Natural killer cell (primary cell): Measurements from ENCODE around the gene TBKBP1. TPM values are rescaled to one million over a fixed set of nuclear protein-coding genes. Genes with fewer than 3 reads are reported as not detected.
A peak's percentile ranks its signal among the peaks of the same experiment; 100 is the strongest.

Experiments used
- ATAC-seq, 3 donors: fragments of 150-1000 bp in 2 of 3; fragments of 200-7000 bp in 1 of 3; cut with Tn5 transposase; 1 replicate in 1 of 3; 2 replicates in 2 of 3; pipeline ENCODE4 v1.10.0; 2021; ENCODE audit warnings: mild to moderate bottlenecking in 2 of 3, moderate library complexity in 2 of 3
- DNase-seq, 2 donors: peaks; one replicate each; pipeline versions ENCODE4 v3.0.0 to v3.0.0-alpha.2; 2013 to 2021; ENCODE audit warnings: mixed read lengths in 1 of 2
- H3K27ac ChIP-seq: one replicate; pipeline ENCODE4 v1.5.1; 2013; ENCODE audit warnings: mild to moderate bottlenecking, low read length
- H3K27me3 ChIP-seq: one replicate; pipeline ENCODE4 v1.6.1; 2013; ENCODE audit warnings: low read length; ENCODE audit not compliant: control insufficient read depth, insufficient read depth
- H3K36me3 ChIP-seq: one replicate; pipeline ENCODE4 v1.6.1; 2013; ENCODE audit warnings: low read length; ENCODE audit not compliant: control insufficient read depth, insufficient read depth
- H3K4me1 ChIP-seq: one replicate; pipeline ENCODE4 v1.6.1; 2013; ENCODE audit warnings: low read length; ENCODE audit not compliant: control insufficient read depth, insufficient read depth
- H3K4me3 ChIP-seq: one replicate; pipeline ENCODE4 v1.5.1; 2013; ENCODE audit warnings: low read length
- H3K9me3 ChIP-seq: one replicate; pipeline ENCODE4 v1.6.1; 2013; ENCODE audit warnings: low read length; ENCODE audit not compliant: control insufficient read depth, insufficient read depth
- H3K27ac Mint-ChIP-seq, 2 donors: one replicate each; pipeline ENCODE4 v1.8.0; 2022; ENCODE audit warnings: mild to moderate bottlenecking in 2 of 2, mixed read lengths in 2 of 2, moderate library complexity in 1 of 2
- H3K27me3 Mint-ChIP-seq, 2 donors: one replicate each; pipeline ENCODE4 v1.8.0; 2022; ENCODE audit warnings: low read depth in 2 of 2, mixed read lengths in 2 of 2
- H3K36me3 Mint-ChIP-seq: one replicate; pipeline ENCODE4 v1.8.0; 2022; ENCODE audit warnings: mixed read lengths
- H3K4me1 Mint-ChIP-seq, 2 donors: one replicate each; pipeline ENCODE4 v1.8.0; 2022; ENCODE audit warnings: mixed read lengths in 2 of 2
- H3K4me3 Mint-ChIP-seq: one replicate; pipeline ENCODE4 v1.8.0; 2022; ENCODE audit warnings: mild to moderate bottlenecking, moderate library complexity, mixed read lengths
- H3K9me3 Mint-ChIP-seq, 2 donors: one replicate each; pipeline ENCODE4 v1.8.0; 2022; ENCODE audit warnings: mixed read lengths in 2 of 2
- CTCF ChIP-seq: fragments of 200-600 bp; IDR thresholded peaks from one replicate; pipeline ENCODE4 v1.8.0; 2022; ENCODE audit warnings: antibody characterized with exemption
- WGBS: methylation state at CpG from one replicate; pipeline ENCODE4 v1.1.7; 2013; ENCODE audit warnings: missing lambda C conversion rate; ENCODE audit not compliant: insufficient coverage; 5-methylcytosine and 5-hydroxymethylcytosine counted together
- intact Hi-C: fragments of 100-400 bp; cut with micrococcal nuclease; formaldehyde crosslinking; loops from one replicate; pipeline ENCODE4 v1.14.2; 2022
- total RNA-seq, 4 donors: library from RNA; stranded (reverse); fragments of 120-200 nt in 1 of 4; gene quantifications; one replicate each; pipeline versions ENCODE4 v1.2.3 to v1.2.4, GENCODE V29; 2013 to 2022

The TBKBP1 gene
- total RNA-seq, 3 donors from 2014 or later (not counting 1 experiment from before 2014, with no cell fraction given) = 21.4 to 38.9 (median 37.6) TPM

- peaks cover 70 to 86% of the 10 kb centered on the region in 2 donors for H3K4me1 Mint-ChIP-seq
- no peaks in the 10 kb centered on the region for H3K9me3 Mint-ChIP-seq
- no peaks in the 10 kb centered on the region for H3K27me3 Mint-ChIP-seq
- no peak overlapping the region for H3K4me3 ChIP-seq
- H3K9me3 ChIP-seq = no peaks in the 10 kb centered on the region
- TF ChIP-seq CTCF = no peak
- intact Hi-C loops = no loop called here
- ATAC-seq (no peak), DNase-seq (no peak)
- H3K4me3 Mint-ChIP-seq = peak overlapping the region; percentile 72
- no peaks in the 10 kb centered on the region for H3K36me3 Mint-ChIP-seq
- peak overlapping the region; percentile 89 to 93 for H3K27ac Mint-ChIP-seq
- no peaks in the 10 kb centered on the region for H3K27me3 ChIP-seq
- WGBS = 67% methylated on average over 5 of the region's 5 CpGs
- peak overlapping the region; percentile 81 for H3K27ac ChIP-seq
- peaks cover 19% of the 10 kb centered on the region for H3K36me3 ChIP-seq
- peaks cover 91% of the 10 kb centered on the region for H3K4me1 ChIP-seq
Measured at GRCh38 chr17:47712330-47713023, 18.5 kb downstream of the TBKBP1 start.

- WGBS = 34% methylated on average over 10 of the region's 15 CpGs
- peaks cover 98% of the 10 kb centered on the region for H3K4me1 ChIP-seq
- no peaks in the 10 kb centered on the region for H3K36me3 Mint-ChIP-seq
- H3K27me3 ChIP-seq = no peaks in the 10 kb centered on the region
- no peaks in the 10 kb centered on the region for H3K9me3 ChIP-seq
- peak overlapping the region; percentile 89 to 93 for H3K27ac Mint-ChIP-seq
- H3K9me3 Mint-ChIP-seq = no peaks in the 10 kb centered on the region
- H3K4me3 Mint-ChIP-seq = peak overlapping the region; percentile 89
- ATAC-seq (peak; percentile 31 to 57 (median 45)), DNase-seq (peak in 1 of 2 donors; percentile 67)
- H3K27ac ChIP-seq = peak overlapping the region; percentile 81
- intact Hi-C loops = loop anchor here (1.0 kb wide), 1 partner anchor 15 kb away; no protein-coding TSS in a partner anchor
- peak; percentile 32 for TF ChIP-seq CTCF
- no peaks in the 10 kb centered on the region for H3K27me3 Mint-ChIP-seq
- H3K4me3 ChIP-seq = peak overlapping the region; percentile 14
- H3K36me3 ChIP-seq = peaks cover 19% of the 10 kb centered on the region
- peaks cover 81 to 99% of the 10 kb centered on the region in 2 donors for H3K4me1 Mint-ChIP-seq
Measured at GRCh38 chr17:47713980-47714700, 20.2 kb downstream of the TBKBP1 start.

- 25% methylated on average over 3 of the region's 6 CpGs for WGBS
- H3K4me3 ChIP-seq = peak overlapping the region; percentile 14
- peak overlapping the region; percentile 81 for H3K27ac ChIP-seq
- Mint-ChIP-seq H3K9me3 (no peaks in the 10 kb centered on the region), H3K4me1 (peaks cover 85 to 100% of the 10 kb centered on the region in 2 donors), H3K36me3 (no peaks in the 10 kb centered on the region), H3K27ac (peak overlapping the region; percentile 89 to 93), H3K4me3 (peak overlapping the region; percentile 89), H3K27me3 (no peaks in the 10 kb centered on the region)
- DNase-seq (peak in 1 of 2 donors; percentile 59), ATAC-seq (peak; percentile 34 to 66 (median 50))
- peaks cover 100% of the 10 kb centered on the region for H3K4me1 ChIP-seq
- no peak for TF ChIP-seq CTCF
- H3K27me3 ChIP-seq = no peaks in the 10 kb centered on the region
- intact Hi-C loops = loop anchor here (1.0 kb wide), 1 partner anchor 16 kb away; no protein-coding TSS in a partner anchor
- H3K36me3 ChIP-seq = peaks cover 13% of the 10 kb centered on the region
- H3K9me3 ChIP-seq = no peaks in the 10 kb centered on the region
Measured at GRCh38 chr17:47714773-47715396, 20.9 kb downstream of the TBKBP1 start.
